Uterus (tissue), 4 donors: ENCODE measurements around the gene EDN2. TPM values are rescaled to one million over a fixed set of nuclear protein-coding genes. Genes with fewer than 3 reads are reported as not detected.
A peak's percentile ranks its signal among the peaks of the same experiment; 100 is the strongest.

ENCODE experiments used
- DNase-seq, 2 donors: peaks; one replicate each; pipeline ENCODE4 v3.0.0-alpha.2; 2019 to 2020
- H3K27ac ChIP-seq, 2 donors: fragments of 200-600 bp; sonication (generic); 1 replicate in 1 of 2; 2 replicates in 1 of 2; pipeline ENCODE4 v1.5.1; 2016 to 2018
- H3K27me3 ChIP-seq, 2 donors: fragments of 200-600 bp; sonication (generic); one replicate each; pipeline ENCODE4 v1.5.1; 2018 to 2019; ENCODE audit warnings: control low read depth in 1 of 2
- H3K36me3 ChIP-seq, 2 donors: fragments of 200-600 bp; sonication (generic); one replicate each; pipeline ENCODE4 v1.5.1; 2019; ENCODE audit warnings: control low read depth in 1 of 2
- H3K4me1 ChIP-seq, 2 donors: fragments of 200-600 bp; sonication (generic); one replicate each; pipeline ENCODE4 v1.5.1; 2018 to 2019; ENCODE audit warnings: control low read depth in 1 of 2
- H3K4me3 ChIP-seq, 2 donors: fragments of 200-600 bp; sonication (generic); 1 replicate in 1 of 2; 2 replicates in 1 of 2; pipeline ENCODE4 v1.5.1; 2018 to 2019; ENCODE audit warnings: mild to moderate bottlenecking in 1 of 2
- H3K9me3 ChIP-seq, 2 donors: fragments of 200-600 bp; sonication (generic); one replicate each; pipeline ENCODE4 v1.5.1; 2019; ENCODE audit warnings: control low read depth in 1 of 2
- POLR2A ChIP-seq, 2 donors: fragments of 450-650 bp; IDR thresholded peaks; one replicate each; pipeline ENCODE4 v1.6.1; 2016; ENCODE audit warnings: antibody characterized with exemption in 2 of 2, mild to moderate bottlenecking in 1 of 2, moderate library complexity in 1 of 2
- intact Hi-C: fragments of 100-400 bp; cut with DNase I; formaldehyde crosslinking; loops from one replicate; pipeline ENCODE4 v1.15.1; 2023; ENCODE audit warnings: low total_unique reads
- total RNA-seq, 4 donors: library from RNA; depleted of rRNA in 3 of 4; stranded (reverse); fragments of >200 nt in 3 of 4; gene quantifications; one replicate each; pipeline versions ENCODE4 v1.1.0 to v1.2.4, GENCODE V29; 2014 to 2023
- TF ChIP-seq, protein P1 (sequence below), 4 experiments: fragments of 200-600 bp in 2 of 4; fragments of 450-650 bp in 2 of 4; sonication (generic) in 2 of 4; IDR thresholded peaks; one replicate each; pipeline ENCODE4 v1.5.1; 2016 to 2019; ENCODE audit warnings: antibody characterized with exemption in 4 of 4, mild to moderate bottlenecking in 2 of 4, moderate library complexity in 1 of 4
- donor health status: DM: yes; HTN: yes; CAD: no.

Gene EDN2
- total RNA-seq, 4 donors from 2014 or later: 1.6 to 3.7 TPM; not detected in 2

DNA sequence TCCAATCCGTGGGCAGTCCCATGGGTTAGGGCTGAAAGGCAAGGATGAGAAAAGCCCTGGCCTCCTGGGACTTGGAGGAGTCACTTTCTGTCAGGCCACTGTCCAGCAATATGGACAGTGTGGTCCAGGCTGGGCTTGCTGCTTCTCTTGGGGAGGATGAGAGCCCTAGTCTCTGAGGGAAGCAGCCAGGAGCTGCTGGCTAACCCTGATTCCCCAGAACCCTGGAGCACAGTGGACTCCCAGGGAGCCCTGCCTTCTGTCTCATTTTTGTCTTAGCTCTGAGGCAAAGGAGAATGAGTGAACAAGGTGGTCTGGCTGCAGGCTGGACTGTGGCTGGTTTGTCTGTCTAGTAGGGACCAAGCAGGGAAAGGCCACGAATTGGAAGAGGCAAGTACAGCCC, 23.8 kb upstream of the EDN2 start:
- Histone ChIP-seq H3K27ac (no peak overlapping the region), H3K36me3 (no peaks in the 10 kb centered on the region), H3K9me3 (no peaks in the 10 kb centered on the region), H3K27me3 (no peaks in the 10 kb centered on the region), H3K4me3 (no peak overlapping the region), H3K4me1 (peaks cover 0 to 6% of the 10 kb centered on the region in 2 donors)
- intact Hi-C loops: no loop called here
- no peak for DNase-seq
- no peak for TF ChIP-seq POLR2A (IDR thresholded peaks at IDR 0.05)
- TF ChIP-seq, protein P1, sequence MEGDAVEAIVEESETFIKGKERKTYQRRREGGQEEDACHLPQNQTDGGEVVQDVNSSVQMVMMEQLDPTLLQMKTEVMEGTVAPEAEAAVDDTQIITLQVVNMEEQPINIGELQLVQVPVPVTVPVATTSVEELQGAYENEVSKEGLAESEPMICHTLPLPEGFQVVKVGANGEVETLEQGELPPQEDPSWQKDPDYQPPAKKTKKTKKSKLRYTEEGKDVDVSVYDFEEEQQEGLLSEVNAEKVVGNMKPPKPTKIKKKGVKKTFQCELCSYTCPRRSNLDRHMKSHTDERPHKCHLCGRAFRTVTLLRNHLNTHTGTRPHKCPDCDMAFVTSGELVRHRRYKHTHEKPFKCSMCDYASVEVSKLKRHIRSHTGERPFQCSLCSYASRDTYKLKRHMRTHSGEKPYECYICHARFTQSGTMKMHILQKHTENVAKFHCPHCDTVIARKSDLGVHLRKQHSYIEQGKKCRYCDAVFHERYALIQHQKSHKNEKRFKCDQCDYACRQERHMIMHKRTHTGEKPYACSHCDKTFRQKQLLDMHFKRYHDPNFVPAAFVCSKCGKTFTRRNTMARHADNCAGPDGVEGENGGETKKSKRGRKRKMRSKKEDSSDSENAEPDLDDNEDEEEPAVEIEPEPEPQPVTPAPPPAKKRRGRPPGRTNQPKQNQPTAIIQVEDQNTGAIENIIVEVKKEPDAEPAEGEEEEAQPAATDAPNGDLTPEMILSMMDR (IDR thresholded peaks at IDR 0.05): no peak

DNA sequence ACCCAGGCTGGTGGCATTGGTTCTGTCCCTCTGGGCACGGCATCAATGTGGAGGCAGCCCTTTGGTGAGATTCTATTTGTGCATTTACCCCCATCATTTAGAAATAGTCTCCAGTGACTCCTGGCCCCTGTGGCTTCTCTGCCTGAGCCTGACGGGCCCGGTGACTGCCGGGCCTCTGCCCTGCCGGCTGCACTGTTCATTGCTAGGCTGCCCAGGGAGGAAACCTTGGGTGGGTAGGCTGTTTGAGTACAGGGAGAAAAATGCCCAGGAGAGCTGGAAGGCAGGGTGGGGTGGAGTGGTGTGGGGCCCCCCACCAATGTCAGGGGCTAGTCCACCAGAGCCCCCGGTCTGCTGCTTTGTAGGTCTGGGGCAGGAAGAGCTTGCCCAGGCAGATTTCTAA, 23.4 kb upstream of the EDN2 start:
- Histone ChIP-seq H3K27ac (no peak overlapping the region), H3K36me3 (no peaks in the 10 kb centered on the region), H3K9me3 (no peaks in the 10 kb centered on the region), H3K27me3 (no peaks in the 10 kb centered on the region), H3K4me3 (no peak overlapping the region), H3K4me1 (peaks cover 0 to 6% of the 10 kb centered on the region in 2 donors)
- no peak for DNase-seq
- intact Hi-C loops: no loop called here
- no peak for TF ChIP-seq POLR2A (IDR thresholded peaks at IDR 0.05)
- TF ChIP-seq, protein P1 (IDR thresholded peaks at IDR 0.05): no peak

DNA sequence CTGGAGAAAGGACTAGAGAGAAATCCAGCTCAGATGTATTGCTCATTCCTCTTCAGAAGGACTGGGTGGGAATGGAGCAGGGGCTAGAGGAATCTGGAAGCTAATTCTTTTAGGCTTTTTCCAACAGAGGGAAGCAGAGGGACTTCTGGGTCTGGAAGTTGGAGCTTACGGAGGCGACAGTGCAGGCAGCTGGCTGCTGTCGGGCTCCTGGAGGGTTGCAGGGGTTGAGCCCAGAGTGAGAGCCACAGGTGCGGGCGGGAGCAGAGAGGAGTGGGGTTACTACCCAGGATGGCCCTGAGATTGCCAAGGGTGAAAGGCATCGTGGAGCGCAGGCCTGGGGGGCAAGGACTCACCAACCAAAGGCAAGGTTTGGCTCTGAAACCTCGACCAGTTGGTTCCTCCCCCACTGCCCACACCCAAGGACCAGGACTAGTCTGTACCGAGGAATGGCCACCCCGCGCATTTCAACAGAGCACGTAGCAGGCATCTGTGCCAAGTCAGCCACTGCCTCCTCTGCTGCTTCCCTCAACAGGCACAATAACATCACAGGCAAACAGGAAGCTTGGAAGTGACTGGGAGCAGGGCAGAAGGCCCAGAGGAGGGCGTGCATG, 22.7 kb upstream of the EDN2 start:
- no peaks in the 10 kb centered on the region for H3K9me3 ChIP-seq
- no peaks in the 10 kb centered on the region for H3K36me3 ChIP-seq
- intact Hi-C loops: no loop called here
- no peaks in the 10 kb centered on the region for H3K27me3 ChIP-seq
- peak overlapping the region in 1 of 2 donors; percentile 51 for H3K27ac ChIP-seq
- no peak for DNase-seq
- no peak for TF ChIP-seq POLR2A (IDR thresholded peaks at IDR 0.05)
- TF ChIP-seq, protein P1 (IDR thresholded peaks at IDR 0.05): no peak
- H3K4me1 ChIP-seq: peaks cover 0 to 6% of the 10 kb centered on the region in 2 donors
- H3K4me3 ChIP-seq: no peak overlapping the region

DNA sequence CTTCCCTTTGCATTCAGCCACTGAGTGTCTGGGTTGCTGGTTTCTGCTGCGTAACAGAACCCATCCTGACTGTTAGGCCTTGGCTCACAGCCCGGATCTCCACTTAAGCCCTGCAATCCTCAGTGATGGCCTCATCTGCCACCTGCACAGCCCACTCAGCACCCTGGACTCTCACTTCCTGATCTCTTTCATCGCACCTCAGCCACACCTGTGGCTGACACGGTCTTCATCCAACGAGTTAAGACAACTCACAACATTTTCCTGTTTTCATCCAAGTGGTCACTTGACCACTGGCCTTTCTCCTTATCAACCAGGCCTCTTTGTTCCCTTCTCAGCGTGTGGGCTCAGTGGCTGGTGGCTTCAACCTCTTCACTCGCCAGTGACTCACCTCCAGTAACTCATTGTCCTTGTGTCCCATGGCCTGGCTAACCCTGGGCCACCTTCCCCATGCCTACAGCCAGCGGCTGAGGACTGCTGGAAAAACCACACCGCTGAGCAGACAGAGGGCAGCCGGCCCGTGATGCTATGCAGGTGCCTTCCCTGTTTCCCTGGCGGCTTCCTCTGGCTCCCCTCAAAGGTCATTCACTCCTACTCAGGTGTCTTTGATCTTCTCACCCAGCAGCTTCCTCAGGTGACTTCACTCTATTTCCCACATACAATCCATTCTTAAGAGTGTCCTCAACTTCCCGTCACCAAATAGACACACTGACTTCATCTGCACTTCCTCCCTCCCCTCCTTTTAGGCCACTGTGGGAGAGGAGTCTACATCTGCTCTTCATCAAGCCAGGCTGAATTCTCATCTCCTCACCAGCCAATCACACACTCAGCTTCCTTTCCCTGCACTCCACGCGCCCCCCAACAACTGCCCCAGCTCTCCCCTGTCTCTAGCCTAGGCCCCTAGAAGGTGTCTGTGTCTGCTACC, 19.9 kb upstream of the EDN2 start:
- Histone ChIP-seq H3K27ac (no peak overlapping the region), H3K4me3 (no peak overlapping the region), H3K27me3 (no peaks in the 10 kb centered on the region), H3K9me3 (no peaks in the 10 kb centered on the region), H3K36me3 (no peaks in the 10 kb centered on the region), H3K4me1 (peaks cover 0 to 12% of the 10 kb centered on the region in 2 donors)
- no peak for TF ChIP-seq POLR2A (IDR thresholded peaks at IDR 0.05)
- TF ChIP-seq, protein P1 (IDR thresholded peaks at IDR 0.05): no peak
- no peak for DNase-seq
- intact Hi-C loops: no loop called here

DNA sequence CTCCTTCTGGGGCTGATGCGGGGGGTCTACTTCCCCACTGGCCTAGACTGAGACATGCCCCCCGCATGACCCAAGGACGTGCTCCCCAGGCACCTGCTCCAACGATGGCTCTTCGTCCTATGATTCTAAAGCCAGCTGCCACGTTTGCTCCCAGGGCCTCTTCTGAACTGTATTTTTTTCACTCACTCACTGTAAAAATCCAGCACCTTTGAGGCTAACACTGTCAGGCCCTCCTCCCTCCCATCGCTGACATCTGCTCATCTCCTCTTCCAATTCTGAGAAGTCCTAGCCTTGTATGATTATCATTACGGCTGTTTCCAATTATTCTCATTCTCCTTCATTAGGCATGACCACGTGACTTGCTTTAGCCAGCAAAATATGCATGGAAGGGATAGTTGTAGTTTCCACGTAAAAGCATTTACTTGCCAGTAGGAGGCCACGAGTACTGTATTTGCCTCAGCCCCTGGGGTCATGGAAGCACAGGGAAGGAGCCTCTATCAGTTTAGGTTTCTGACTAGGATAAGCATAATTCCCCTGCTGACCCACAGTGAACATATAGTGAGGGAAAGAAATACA, 19.1 kb upstream of the EDN2 start:
- Histone ChIP-seq H3K36me3 (no peaks in the 10 kb centered on the region), H3K4me3 (no peak overlapping the region), H3K27ac (peak overlapping the region in 1 of 2 donors; percentile 6), H3K27me3 (no peaks in the 10 kb centered on the region), H3K9me3 (no peaks in the 10 kb centered on the region), H3K4me1 (peaks cover 0 to 12% of the 10 kb centered on the region in 2 donors)
- intact Hi-C loops: no loop called here
- no peak for TF ChIP-seq POLR2A (IDR thresholded peaks at IDR 0.05)
- TF ChIP-seq, protein P1 (IDR thresholded peaks at IDR 0.05): no peak
- no peak for DNase-seq
